ENCODE results near the gene LRRC36. TPM values are rescaled to one million over a fixed set of nuclear protein-coding genes. Genes with fewer than 3 reads are reported as not detected.
"Not testable (repeated sequence)": the region's sequence is repeated elsewhere in the genome, so short reads cannot be mapped to it uniquely, and the experiment has no call there.

Gene LRRC36
- total RNA-seq, 1 donor from 2014 or later = 1.4 TPM

DNA sequence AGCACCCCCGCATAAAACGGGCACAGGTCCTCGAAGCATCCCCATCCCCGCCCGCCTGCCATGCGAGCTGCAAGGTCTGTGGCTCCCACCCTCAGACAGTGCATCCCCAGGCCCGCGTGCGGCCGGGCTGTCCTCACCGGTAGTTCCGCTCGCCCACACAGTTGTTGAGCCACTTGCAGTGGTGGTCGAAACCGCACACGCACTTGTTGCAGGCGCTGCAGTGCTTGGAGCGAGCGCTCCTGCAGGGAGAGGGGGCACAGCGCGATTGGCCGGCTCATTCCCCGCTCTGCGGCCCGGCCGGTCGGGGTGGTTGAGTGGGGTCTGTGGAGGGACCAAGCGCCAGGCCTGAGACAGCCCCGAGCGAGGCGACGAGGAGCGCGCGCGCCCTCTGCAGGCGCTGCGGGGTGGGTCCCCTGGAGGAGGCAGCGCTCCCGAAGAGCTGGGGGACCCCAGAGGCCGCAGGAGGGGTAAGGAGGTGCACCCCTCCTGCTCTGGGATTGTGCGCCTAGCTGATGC lies 72.7 kb downstream of the LRRC36 start:
- no peak for DNase-seq (ENCODE audit: extremely low read depth, low read depth, low spot score)

DNA sequence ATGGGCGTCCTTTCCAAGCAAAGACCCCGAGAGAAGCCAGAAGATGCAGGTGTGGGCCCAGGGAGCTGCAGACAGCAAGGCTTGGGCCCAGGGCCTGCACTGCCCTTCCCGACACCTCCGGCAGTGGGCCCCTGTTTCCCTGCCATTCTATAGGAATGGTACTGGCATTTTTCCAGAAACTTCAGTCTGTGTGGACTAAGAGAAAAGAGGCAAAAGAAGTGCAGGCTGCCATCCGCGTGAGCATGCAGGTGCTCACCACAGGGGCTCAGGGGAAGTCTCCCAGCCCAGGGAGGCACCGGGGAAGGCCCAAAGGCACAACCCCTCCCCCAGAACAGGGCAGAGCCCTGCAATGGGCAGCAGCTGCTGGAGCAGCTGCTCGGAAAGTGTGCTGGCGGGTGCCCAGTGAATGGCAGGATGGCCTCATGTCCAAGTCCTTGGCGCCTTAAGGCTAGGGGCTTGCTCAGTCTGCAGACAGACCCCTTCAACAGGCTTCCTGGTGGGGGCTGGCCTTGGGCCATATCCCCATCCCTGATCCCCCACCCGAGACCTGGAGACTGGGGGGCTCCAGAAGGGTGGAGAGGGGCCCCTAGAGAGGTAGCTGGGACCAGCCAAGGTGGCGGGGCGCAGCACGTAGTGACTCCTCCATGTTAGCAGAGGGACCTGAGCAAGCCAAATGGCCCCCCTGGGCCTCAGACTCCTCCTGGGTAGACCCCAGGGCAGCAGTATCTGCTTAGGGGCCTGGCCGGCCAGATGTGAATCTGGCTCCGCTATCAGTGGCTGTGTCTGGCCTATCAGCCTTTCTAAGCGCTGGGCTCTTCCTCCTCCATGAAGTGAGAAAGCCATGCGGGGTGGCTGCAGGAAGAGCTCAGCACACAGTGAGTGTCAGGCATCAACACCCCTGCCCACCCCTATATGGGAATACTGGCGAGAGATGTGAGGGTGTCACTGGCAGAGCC lies 73.4 kb downstream of the LRRC36 start:
- no peak for DNase-seq (ENCODE audit: extremely low read depth, low read depth, low spot score)

DNA sequence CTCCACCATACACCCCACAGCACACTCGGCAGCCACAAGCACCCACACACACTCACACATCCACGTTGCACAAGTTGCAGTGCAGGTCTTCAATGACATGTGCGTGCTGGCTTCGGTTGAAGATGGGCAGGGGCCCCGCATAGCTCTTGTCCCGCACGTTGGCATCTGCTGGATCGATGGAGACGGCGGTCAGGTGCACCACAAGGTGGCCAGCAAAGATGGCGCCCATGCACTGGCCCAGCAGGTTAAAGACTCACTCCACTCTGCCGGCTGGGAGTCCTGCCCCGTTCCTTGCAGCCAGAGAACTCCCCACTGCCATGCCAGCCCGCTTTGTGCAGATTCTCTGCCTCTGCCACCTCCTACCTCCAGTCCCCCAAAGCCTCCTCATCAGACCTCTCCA lies 74.3 kb downstream of the LRRC36 start:
- DNase-seq (ENCODE audit: extremely low read depth, low read depth, low spot score) = no peak

DNA sequence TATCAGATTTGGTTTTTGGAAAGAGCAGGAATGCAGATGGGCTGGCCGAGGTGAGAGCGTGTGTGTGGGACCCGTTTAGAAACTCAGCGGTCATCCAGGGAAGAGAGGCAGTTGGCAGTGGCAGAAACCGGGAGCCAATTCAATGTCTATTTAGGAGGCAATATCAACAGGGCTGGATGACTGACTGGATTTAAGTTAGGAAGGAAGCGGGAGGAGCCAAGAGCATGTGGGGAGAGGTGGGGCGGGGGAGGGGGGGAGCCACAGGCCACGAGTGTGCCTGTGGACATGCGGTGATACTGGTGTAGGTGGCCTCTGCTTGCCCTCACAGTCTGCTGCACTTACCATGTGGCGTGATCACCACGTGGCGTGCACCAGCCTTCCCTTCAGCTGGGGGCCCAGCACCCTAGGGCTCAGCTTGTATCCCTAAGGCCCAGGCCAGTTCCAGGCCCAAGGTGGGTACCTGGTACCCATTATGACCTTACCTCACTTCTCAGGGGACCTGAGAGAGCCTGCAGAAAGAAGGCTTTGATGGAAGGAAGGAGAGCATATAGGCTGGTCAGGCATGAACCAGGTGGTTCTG lies 77.5 kb downstream of the LRRC36 start:
- no peak for DNase-seq (ENCODE audit: extremely low read depth, low read depth, low spot score)

DNA sequence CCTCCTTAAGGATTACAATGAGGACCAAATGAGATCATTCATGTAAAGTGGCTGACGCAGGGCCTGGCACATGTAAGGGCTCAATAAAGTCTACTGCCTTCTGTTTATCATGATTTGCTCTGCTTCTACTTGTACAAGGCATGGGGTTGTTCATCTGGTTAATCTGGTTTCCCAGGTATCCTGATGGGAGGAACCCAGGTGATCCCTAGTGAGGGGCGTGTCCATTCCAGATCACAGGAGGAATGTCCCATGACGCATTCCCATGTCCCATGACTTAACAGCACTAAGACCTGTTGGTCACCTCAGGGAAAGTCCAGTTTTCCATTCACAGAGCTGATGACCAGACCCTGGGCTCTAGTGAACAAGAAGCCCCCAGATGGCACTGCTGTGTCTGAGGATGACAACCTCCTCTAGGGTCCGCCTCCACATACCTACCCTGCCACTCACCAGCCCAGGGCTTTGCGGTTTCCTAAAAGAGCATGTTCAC lies 78.2 kb downstream of the LRRC36 start:
- no peak for DNase-seq (ENCODE audit: extremely low read depth, low read depth, low spot score)

DNA sequence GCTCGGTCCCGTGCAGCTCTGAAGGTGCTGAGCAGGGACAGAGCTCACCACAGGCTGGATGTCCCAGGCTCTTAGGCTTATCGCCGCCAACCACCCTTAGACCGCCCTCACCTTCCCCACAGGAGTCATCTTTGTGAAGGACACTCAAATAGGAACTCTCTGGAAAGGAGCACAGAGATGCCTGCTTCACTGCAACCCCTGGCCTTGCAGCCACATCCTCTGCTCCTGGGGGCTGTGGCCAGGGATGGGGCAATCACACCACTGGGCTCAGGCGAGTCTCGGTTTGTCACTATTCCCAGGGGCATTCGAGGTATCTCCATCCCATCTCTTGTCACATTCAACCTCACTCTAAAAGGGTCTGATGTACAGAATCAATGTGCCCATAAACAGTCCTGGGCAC lies 78.7 kb downstream of the LRRC36 start:
- no peak for DNase-seq (ENCODE audit: extremely low read depth, low read depth, low spot score)

DNA sequence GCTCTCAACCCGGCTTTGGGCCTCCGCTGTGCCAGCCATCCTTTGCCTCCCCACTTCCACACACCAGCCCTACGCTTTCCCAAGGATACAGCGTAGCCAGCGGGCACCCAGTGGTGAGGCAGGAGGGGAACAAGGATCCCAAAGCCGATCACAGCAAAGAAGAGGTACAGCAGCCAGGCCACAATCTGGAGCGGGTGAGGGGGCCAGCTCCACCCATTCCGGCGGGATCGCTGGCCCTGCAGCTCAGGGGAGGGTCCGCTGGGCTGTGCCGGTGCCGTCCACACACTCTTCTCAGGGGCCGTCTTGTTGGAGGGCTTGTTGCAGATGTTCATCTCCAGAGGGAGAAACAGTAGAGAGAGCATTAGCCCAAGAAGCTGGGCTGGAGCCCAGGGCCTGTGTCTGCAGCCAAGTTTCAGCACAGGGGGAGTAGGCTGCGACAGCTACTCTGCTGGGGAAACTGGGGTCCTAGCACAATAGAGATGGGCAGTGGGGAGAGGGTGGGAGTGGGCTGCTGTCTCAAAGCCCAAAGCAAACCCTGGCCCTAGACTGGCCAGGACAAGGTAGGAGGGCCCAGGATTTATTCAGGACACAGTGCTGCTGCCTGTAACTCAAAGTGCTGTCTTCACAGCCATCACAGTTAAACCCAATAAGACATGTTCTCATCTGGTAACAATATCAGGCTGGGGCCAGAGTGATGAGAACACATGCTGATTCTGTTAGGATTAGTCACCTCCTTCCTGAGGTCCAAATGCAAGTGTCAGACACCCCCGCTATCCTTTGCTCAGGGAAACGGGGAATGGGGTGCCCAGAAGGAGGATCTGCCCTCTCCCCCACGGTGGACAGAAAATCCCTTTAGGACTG lies 79.7 kb downstream of the LRRC36 start:
- DNase-seq (ENCODE audit: extremely low read depth, low read depth, low spot score) = no peak

DNA sequence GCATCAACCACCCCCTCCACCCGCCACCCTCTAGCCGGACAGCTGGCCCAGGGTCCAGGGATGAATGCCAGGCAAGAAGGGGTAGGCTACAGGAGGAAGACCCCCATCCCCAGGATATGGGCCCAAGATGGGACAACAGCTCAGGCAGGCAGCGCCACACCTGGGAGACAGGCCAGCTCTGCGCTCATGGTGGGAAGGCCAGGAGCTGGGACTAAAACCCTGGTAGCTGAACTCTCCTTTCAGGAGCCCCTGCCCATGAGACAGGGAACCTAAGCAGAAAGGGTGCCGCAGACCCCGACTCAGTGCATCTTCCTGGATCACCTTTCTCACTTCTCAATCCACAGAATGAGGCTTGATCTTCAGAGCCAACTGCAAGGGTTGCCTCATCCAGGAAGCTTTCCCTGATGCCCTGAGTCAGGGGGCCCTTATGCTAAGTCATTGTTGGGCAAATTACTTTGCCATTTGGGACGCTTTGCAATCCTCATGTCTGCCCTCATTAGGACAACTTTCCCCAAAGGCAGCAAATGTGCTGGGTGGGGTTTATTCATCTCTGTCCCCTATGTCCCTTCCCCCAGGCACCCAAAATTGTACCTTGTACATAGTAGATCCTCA lies 80.7 kb downstream of the LRRC36 start:
- no peak for DNase-seq (ENCODE audit: extremely low read depth, low read depth, low spot score)

DNA sequence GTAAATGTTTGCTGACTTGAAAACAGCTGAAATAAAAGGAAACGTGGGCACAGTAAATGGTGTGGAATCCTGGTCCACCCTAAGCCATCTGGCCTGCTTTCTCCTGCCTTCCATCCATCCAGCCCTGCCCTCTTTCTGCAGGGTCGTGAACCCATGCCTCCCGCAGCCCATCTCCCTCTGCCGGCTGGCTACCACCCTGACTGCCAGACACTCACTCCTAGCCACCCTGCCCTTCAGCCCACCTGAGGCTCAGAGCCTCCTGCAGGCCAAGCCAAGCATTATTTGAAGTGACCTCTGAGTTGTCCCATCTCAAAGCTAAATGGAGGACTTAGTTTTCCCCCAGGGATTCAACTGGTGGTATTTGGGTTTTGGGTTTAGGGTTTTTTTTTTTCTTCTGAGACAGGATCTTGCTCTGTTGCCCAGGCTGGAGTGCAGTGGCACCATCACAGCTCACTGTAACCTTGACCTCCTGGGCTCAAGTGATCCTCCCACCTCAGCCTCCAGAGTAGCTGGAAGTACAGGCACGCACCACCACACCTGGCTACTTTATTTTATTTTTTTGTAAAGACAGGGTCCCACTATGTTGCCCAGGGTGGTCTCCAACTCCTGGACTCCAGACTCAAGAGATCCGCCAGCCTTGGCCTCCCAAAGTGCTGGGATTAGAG lies 81.3 kb downstream of the LRRC36 start:
- no peak for DNase-seq (ENCODE audit: extremely low read depth, low read depth, low spot score)

DNA sequence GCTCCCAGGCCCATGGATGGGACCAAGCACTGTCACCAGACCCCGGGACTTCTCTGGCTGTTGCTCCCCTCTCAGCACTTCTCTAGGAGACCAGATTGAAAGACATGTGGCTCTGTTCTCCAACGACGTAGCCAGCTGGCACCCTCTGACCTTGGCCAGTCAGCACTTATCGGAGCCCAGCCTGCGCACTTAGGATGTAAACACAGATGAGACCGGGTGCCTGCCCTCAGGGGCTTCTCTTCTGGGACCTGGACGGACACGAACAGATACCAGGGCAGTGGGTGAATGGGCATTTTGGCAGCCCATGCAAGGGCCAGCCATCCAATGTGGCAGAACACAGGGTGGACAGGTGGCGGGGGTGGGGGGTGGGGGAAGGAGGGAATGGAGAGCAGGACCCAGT lies 83.0 kb downstream of the LRRC36 start:
- DNase-seq (ENCODE audit: extremely low read depth, low read depth, low spot score) = no peak

DNA sequence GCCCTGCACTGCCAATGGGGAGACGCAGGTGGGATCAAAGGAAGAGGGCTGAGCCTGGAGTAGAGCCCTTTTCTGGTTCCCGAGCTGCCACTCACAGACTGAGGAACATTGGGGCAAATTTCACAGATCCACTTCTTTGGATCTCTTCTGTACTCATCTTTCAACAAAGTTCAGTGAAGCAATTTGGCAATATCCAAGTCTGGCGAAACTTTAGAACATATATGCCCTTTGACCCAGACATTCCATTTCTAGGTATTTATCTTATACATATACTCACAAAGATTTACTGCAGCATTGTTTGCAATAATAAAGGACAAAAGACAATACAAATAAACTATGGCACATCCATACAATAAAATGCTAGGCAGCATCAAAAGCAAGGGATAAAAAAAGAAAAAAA lies 84.7 kb downstream of the LRRC36 start:
- no peak for DNase-seq (ENCODE audit: extremely low read depth, low read depth, low spot score)

DNA sequence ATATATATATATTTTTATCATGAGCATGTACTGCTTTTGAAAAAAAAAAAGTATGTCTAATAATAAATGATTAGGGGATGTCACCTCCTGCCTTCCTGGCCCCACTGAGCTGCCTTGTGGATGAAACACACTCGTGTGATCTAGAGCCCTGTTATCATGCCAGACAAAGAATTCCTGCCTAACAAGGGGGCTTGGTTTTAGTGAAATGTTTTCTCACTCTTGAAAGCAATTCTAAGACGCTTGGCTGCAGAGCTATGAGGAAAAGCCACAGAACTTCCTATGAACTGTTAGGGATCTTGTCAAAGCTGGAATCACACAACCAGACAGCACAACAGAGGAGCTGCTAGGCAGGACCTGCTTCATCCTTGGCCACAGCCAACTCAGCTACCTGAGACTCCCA lies 85.7 kb downstream of the LRRC36 start:
- DNase-seq (ENCODE audit: extremely low read depth, low read depth, low spot score) = no peak

DNA sequence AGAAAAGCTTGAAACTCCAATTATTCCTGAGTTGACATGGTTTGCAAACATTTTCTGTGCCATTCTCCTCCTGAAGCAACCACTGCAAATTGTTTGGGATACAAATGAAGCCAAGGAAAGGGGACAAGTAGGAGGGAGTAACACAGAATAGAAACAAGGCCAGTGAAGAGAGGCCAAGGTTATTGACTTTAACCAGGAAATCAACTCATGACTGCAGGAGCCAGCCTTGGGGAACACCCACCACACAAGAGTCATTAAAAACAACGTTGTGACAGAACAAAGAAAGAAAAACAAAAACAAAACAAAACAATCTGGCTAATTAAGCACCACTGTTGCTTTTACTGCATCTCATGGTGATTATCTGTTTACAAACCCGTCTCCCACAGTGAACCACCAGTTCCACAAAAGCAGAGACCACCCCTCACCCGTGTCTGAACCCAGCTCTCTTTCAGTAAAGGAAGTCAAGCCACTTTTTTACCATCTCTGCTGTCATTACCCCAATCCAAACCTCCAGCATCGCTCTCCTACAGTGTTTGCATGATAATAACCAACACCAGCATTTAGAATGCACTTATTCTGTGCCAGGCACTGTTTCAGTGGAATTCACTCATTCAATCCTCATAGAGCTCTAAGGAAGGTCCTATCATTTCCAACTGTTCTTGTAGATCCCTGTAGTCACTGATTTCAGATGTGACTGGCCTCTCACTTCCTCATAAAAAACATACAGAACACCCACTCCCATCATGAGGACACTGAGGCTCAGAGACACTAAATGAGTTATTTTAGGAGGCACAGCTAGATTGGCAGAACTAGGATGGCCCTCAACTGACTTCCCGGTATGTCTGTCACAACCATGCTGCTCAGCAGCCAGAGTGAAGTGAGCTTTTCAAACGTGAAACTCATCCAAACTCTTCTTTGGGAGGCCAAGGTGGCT lies 87.6 kb downstream of the LRRC36 start:
- no peak for DNase-seq (ENCODE audit: extremely low read depth, low read depth, low spot score)

DNA sequence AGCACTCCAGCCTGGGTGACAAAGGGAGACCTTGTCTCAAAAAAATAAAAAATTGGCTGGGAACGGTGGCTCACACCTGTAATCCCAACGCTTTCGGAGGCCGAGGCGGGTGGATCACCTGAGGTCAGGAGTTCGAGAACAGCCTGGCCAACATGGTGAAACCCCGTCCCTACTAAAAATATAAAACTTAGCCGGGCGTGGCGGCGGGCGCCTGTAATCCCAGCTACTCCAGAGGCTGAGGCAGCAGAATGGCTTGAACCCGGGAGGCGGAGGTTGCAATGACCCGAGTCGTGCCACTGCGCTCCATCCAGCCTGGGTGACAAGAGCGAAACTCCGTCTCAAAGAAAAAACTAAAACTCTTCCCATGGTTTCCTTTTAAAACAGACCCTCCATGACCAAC lies 88.8 kb downstream of the LRRC36 start:
- not testable (repeated sequence) for DNase-seq (ENCODE audit: extremely low read depth, low read depth, low spot score)

DNA sequence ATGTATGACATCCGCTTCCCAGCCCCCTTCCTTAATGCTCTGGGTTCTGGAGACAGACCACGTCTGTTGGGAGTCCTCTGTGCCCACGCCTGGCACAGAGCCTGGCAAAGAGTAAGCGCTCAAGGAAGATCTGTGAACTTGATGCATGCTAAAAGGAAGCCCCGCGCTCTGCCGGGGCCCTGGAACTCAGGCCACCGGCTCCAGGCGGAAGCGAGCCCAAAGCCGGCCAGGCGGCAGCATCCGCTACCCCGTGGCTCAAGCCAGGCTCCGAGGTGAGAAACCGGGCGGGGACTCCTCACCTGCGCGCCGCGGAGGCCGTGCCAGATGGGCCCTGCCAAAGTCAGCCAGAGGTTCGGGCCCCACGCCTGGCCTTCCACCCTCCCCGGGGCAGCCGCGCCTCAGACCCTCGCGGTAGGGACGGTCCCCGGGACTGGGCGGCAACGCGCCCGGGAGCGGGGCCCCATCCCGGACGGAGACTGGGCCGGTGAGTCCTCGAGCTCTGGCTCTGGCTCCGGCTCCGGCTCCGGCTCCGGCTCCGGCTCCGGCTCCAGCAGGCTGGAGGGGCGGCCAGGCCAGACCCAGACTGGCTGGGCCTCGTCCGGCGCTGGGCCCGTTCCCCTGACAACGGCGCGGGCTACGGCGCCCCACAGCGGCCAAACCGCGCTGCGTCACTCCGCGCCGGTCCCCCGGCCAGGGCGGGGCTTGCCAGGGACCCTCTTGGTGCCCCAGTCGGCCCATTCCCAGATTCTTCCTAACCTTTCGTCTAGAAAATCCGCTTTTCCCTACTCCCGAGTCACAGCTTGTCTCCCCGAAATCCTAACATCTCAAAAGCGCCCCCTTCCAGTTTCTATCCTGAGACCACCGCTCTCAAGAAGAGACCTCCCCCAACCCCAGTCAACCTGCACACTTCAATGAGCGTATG lies 89.5 kb downstream of the LRRC36 start, which contains the start of gene ZDHHC1:
Gene ZDHHC1 (minus strand): TSS at position 606 of the 922 bp plus-strand sequence. CDS start 8,702 bp downstream, outside the sequence.
- DNase-seq (ENCODE audit: extremely low read depth, low read depth, low spot score) = no peak

DNA sequence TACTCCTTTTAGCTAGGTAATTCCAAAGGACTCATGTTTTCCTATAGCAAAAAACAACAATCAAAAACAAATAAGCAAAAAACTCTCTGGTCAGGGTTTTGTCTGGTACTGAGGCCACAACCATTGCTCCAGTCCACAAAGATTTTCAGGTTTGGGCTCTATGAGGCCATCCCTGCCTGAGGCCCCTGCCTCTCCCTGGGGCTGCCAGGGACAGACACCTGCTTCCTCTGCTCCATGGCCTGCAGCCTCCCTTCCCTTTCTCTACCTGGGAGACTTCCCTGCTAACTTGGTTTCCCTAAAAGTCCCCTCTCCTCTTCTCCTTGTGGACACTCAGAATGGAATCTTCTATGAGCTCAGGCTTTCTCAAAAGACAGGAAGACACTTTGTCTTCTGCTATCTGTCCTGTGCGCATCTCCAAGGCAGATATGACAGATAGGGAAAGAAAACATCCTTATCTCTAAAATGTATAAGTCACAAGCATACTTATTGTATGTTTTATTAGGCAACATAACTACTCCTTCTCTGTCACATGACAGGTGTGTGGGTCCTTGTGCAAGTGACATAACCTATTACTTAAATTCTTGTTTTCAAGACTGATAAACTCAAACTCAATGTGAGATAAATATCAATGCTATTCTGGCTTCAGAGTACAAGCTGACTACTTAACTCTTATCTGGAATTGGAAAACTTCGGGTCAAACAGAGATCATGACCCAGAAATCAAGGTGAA lies 90.9 kb downstream of the LRRC36 start:
- DNase-seq (ENCODE audit: extremely low read depth, low read depth, low spot score) = no peak

DNA sequence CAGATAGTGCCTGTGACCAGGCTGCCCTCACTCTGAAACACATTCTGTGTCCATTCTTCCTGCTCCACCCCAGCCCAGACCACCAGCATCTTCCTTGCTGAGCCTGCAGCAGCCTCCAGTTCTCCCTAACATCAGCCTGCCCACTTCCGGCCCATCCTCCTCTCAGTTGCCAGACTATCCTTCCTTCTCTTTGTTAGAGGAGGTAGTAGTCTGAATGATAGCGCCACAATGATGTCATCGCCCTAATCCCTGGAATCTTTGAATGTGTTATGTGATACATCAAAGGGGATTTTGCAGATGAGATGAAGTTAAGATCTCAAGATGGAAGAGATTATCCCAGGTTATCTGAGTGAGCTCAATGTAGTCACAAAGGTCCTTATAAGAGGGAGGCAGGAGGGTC lies 92.9 kb downstream of the LRRC36 start:
- no peak for DNase-seq (ENCODE audit: extremely low read depth, low read depth, low spot score)

Measured in glomerular endothelial cell (primary cell).